Measurements from ENCODE around the gene GLS. TPM values are rescaled to one million over a fixed set of nuclear protein-coding genes. Genes with fewer than 3 reads are reported as not detected.

Gene GLS
- total RNA-seq, 1 experiment from 2014 or later = 118 TPM

- no peak for DNase-seq
- Histone ChIP-seq H3K27me3 (no peaks in the 10 kb centered on the region), H3K9me3 (no peaks in the 10 kb centered on the region), H3K36me3 (peaks cover 98% of the 10 kb centered on the region), H3K4me3 (no peak overlapping the region)
These were observed 121.0 kb downstream of the GLS start for GRCh38 chr2:191001624-191002023.

DNA sequence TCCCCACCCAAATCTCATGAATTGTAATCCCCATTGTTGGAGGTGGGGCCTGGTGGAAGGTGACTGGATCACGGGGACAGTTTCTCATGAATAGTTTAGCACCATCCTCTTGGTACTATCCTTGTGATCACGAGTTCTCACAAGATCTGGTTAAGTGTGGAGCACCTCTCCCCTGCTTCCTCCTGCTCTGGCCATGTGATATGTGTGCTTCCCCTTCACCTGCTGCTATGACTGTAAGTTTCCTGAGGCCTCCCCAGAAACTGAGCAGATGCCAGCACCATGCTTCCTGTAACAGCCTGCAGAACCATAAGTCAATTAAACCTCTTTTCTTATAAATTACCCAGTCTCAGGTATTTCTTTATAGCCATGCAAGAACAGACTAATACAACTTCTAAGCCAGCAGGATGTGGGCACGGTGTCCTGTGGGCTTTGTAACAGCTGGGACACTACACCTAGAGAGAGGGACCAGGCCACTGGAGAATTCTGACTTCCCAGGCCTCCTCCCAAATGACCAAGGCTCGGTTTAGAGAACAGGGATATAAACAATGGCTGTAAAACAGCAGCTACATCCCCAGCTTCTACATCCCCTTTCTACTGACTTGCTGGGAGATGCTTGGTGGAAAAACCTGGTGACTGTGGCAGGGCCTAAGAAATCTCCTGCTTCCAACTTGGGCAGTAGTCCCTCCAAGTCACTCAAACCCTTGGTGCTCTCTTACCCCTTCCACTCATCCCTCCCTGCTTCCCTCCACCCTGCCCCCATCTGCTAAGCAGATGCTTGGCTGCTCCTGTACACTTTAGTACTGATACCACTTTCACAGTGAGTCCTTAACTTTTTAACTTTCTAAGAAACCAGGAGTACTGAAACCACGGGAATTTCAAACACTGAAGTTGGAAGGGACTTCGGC lies 123.0 kb downstream of the GLS start:
- DNase-seq = no peak
- no peaks in the 10 kb centered on the region for H3K27me3 ChIP-seq
- H3K4me3 ChIP-seq = no peak overlapping the region
- peaks cover 100% of the 10 kb centered on the region for H3K36me3 ChIP-seq
- H3K9me3 ChIP-seq = no peaks in the 10 kb centered on the region

DNA sequence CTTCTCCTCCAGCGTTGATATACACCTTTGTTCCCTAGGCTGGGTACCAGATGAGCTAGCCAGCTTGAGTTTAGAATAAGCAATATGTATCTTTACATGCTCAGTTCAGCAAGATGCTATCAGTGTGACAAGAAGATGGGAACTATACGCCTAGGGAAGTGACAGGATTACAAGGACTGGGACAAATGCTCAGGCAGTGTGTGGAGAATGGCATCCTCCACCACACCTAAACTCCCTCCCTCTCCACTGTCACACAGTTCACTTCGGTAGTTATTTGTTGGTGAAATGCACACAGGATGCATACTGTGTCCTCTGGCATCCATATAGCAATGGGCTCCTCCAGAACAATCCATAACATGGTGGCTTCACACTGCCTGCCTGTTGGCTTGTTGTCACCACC lies 125.7 kb downstream of the GLS start:
- Histone ChIP-seq H3K27me3 (no peaks in the 10 kb centered on the region), H3K36me3 (peaks cover 100% of the 10 kb centered on the region), H3K9me3 (no peaks in the 10 kb centered on the region), H3K4me3 (no peak overlapping the region)
- DNase-seq = no peak

DNA sequence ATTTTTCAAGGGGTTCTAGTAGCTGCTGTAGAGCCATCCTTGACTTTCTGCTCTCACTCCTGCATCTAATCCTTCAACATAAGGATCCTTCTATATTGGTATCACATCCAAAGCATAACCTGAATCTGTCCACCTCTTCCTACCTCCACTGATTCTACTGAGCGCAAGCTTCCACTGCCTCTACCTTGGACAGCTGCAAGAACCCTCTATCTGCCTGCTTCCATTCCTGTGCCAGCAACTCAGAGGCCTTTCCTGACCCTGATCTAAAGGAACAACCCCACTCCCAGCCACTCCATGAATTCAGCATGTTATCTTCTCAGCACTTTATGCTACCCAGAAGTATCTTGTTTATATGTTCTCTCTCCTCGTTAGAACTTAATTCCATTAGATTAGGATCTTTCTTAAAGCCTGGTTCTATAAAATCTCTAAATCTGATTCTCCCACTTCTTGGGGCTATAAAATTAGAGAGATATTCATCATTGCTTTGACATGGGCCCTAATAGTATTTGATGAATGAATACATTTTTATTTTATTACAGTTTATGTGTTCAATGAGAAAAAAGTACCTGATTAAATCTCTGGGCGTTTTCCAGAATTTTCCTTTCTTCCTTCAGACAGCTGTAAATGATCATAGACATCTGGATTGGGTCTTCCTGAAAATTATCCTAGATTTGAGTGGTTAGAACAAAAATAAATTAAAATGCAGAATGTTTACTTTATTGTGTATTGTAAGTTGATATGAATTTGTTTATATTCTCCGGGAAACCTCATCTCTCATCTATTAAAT lies 126.6 kb downstream of the GLS start:
- no peak for DNase-seq
- H3K27me3 ChIP-seq = no peaks in the 10 kb centered on the region
- H3K9me3 ChIP-seq = no peaks in the 10 kb centered on the region
- peaks cover 99% of the 10 kb centered on the region for H3K36me3 ChIP-seq
- H3K4me3 ChIP-seq = no peak overlapping the region

DNA sequence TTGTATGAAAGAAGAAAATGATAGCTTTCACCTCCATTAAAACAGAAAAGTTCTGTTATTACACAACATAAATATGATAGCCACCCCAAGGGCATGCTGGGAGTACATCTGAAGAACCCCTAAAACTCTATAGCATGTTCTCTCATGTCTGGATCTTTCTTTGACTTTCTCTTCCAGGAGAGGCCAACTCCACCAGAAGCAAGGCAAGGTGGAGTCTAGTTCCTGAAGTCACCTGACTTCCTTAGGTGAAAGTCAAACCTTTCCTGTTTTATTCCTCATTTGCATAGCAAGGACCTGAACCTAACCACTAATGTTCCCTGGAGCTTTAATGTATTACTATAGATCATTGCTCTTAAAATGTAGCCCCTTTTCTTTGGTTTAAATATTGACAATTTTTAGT lies 127.7 kb downstream of the GLS start:
- DNase-seq = no peak
- H3K27me3 ChIP-seq = no peaks in the 10 kb centered on the region
- no peaks in the 10 kb centered on the region for H3K9me3 ChIP-seq
- no peak overlapping the region for H3K4me3 ChIP-seq
- H3K36me3 ChIP-seq = peaks cover 97% of the 10 kb centered on the region

DNA sequence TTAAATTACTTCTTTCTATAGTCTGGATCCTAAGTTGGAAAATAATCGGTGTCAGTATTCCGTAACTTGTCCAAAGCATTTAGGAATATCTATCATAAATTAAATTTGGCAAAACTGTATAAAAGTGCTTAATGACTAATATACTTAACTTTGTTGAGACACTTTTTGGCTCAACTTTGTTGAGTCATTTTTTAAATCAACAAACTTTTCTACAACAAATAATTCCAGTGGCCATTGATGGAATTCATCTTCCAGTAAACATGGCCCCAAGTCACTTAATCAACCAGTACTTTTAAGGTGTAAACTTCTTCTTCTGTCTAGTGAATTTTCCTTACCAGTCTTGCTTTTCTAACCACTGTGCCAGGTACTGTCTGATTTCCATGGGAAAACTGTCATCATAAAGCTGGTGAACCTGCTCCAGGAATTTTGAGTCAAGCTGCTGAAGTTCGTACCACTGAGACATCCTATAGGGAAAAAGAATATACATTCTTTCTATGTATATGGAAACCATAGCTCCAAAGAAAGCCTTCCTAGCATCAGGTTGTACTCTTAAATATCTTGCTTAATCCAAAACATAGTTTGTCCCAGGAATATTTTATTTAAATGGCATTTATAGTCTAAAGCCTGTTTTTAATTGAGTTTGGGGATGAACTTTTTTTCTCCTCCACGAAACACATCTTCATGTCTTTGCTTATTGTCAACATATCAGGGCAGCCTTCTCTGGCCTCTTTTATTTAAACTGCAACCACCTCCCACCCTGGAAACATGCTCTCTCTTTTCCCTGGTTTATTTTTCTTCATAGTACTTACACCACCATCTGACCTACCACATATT lies 129.1 kb downstream of the GLS start:
- peaks cover 82% of the 10 kb centered on the region for H3K36me3 ChIP-seq
- no peak for DNase-seq
- H3K27me3 ChIP-seq = no peaks in the 10 kb centered on the region
- no peaks in the 10 kb centered on the region for H3K9me3 ChIP-seq
- no peak overlapping the region for H3K4me3 ChIP-seq

- H3K9me3 ChIP-seq = no peaks in the 10 kb centered on the region
- no peak for DNase-seq
- H3K4me3 ChIP-seq = peak overlapping the region; percentile 93
- peaks cover 68% of the 10 kb centered on the region for H3K36me3 ChIP-seq
- no peaks in the 10 kb centered on the region for H3K27me3 ChIP-seq
These were observed 130.6 kb downstream of the GLS start for GRCh38 chr2:191010887-191011885.

DNA sequence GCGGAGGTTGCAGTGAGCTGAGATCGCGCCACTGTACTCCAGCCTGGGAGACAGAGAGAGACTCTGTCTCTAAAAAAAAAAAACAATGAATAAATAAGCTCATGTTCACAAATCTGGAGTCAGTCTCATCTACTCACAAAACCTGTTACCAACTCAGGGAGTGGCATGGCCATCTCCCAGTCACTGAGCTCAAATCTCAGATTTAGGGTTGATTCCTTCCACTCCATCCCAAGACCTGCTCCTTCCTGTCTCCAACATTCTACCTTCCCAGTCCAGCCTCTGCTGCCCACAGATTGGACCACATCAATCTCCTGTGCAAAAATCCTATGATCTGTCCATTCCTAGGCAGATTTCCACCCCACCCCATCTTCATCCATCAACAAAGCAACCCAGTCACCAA lies 131.7 kb downstream of the GLS start:
- Histone ChIP-seq H3K36me3 (peaks cover 56% of the 10 kb centered on the region), H3K4me3 (peak overlapping the region; percentile 93), H3K9me3 (no peaks in the 10 kb centered on the region), H3K27me3 (no peaks in the 10 kb centered on the region)
- DNase-seq = no peak

DNA sequence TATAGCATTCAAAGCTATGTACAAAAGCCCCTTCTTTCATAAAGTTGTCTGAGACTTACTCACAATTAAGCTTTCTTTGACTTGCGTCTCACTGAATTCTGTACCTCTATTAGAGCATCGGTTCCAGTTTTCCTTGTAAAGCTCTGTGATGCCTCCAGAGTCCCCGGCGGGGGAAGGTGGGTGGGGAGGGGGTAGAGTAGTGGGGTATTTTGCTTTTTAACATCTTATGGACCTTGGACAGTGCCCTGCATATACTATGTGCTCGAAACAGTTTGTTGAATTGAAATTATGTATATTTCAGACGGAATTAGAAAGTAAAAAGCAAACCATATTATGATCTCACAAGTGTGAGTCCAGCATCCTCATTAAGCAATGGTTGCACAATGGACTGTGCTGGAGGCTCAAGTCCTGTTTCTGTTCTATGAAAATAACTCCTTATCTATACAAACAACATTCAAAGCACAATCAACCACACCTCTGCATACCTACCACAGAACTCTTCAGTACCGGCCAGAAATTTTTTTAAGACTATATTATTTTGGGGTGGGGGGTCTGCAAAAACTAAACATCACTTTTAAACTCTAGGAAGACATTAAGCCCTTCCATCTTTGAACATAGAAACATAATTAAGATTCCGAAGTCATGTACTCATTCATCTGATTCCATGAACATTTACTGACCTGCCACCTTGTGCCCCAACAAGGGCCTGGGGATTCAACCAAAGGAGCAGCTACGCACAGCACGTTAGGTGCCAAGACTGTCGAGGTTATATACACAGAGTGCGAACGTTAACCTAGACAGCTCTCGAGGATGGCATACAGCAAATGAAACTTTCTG lies 132.4 kb downstream of the GLS start:
- peak overlapping the region; percentile 93 for H3K4me3 ChIP-seq
- DNase-seq = no peak
- no peaks in the 10 kb centered on the region for H3K9me3 ChIP-seq
- H3K27me3 ChIP-seq = no peaks in the 10 kb centered on the region
- H3K36me3 ChIP-seq = peaks cover 49% of the 10 kb centered on the region

- Histone ChIP-seq H3K9me3 (no peaks in the 10 kb centered on the region), H3K27me3 (no peaks in the 10 kb centered on the region), H3K4me3 (peak overlapping the region; percentile 93), H3K36me3 (peaks cover 44% of the 10 kb centered on the region)
- DNase-seq = no peak
These were observed 133.0 kb downstream of the GLS start for GRCh38 chr2:191013682-191013931.

GRCh38 chr2:191013932-191014652 lies 133.5 kb downstream of the GLS start, which contains the start of gene STAT1:
STAT1 (minus strand) TSS chr2:191014171; CDS start chr2:191010003, 4,168 bp downstream.
- peak; percentile 93 for DNase-seq
- Histone ChIP-seq H3K27me3 (no peaks in the 10 kb centered on the region), H3K4me3 (peak within 1 kb of the TSS; percentile 93), H3K36me3 (peaks cover 39% of the 10 kb centered on the region), H3K9me3 (no peaks in the 10 kb centered on the region)

DNA sequence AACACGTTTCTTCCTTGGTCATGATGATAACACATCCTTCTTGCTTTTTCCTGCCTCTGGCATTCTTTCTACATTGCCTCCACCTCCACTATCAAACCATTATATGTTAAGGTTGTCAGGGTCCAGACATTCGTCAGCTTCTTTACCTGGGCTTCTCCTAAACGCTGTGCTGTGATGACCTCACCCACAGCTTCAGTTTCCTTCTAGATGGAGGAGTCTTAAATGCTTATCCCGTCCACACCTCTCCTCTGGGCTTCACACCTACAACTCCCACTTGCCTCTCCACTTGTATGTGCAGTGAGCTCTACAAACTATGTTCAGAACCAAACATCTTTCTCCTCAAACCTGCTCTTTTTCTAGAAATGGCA lies 134.0 kb downstream of the GLS start:
- Histone ChIP-seq H3K36me3 (peaks cover 34% of the 10 kb centered on the region), H3K27me3 (no peaks in the 10 kb centered on the region), H3K9me3 (no peaks in the 10 kb centered on the region)

More for the DNA sequence above, 134.0 kb downstream of the GLS start:
- no peak for DNase-seq
- H3K4me3 ChIP-seq = peak overlapping the region; percentile 93
